H4 (cell line): ENCODE results near the gene HOXA9. TPM values are rescaled to one million over a fixed set of nuclear protein-coding genes. Genes with fewer than 3 reads are reported as not detected.

Experiments used
- DNase-seq: peaks from one replicate; pipeline ENCODE4 v3.0.0-alpha.2; 2015; ENCODE audit warnings: low spot score
- total RNA-seq: library from RNA; depleted of rRNA; stranded (reverse); fragments of >200 nt; shearing (Covaris generic); gene quantifications from 2 replicates; pipeline ENCODE4 v1.2.3, GENCODE V29; 2014

The HOXA9 gene
- total RNA-seq, 1 experiment from 2014 or later = 0.17 TPM

DNA sequence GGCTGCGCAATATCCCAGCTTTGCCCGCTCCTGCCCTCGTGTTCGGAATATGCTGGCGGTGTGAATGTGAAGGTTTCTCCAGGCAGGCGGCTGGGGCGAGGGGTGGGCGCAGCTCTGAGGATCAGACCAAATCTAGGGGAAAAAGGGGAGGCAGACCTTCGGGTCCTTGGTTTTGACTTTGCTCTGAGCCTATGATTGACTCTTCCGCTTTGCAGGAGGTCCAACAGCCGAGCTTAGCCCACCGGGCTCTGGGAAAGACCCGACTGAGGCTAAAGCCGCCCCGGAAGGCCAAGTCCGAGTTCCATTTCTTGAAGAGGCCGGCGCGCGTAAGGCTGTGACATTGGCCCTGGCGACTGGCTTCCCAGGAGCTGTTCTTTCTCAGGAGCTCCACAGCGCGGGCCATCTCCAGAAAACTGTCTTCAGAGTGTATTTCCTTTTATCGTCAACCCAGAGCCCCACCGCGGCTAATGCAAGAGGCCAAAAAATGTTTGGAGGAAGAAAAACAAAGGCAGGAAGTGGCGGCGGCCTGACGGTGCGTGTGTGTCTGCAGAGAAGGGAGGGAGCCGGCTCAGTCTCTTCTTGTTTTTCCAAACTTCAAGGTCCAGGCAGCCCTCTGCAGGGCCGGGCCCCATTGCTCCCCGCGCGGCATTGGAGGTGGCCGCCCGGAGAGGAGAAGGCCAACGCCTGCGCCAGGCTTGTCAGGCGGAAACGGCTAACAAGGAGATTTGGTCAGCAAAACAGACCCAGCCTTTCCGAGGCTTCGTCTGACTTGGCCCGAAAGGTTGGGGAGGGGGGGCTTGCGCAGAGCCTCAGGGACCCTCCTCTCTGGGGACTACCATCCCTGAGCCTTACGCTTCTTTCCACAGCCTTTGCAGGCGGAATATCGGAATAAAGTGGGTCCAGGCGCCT lies 23.3 kb upstream of the HOXA9 start:
- DNase-seq = no peak

DNA sequence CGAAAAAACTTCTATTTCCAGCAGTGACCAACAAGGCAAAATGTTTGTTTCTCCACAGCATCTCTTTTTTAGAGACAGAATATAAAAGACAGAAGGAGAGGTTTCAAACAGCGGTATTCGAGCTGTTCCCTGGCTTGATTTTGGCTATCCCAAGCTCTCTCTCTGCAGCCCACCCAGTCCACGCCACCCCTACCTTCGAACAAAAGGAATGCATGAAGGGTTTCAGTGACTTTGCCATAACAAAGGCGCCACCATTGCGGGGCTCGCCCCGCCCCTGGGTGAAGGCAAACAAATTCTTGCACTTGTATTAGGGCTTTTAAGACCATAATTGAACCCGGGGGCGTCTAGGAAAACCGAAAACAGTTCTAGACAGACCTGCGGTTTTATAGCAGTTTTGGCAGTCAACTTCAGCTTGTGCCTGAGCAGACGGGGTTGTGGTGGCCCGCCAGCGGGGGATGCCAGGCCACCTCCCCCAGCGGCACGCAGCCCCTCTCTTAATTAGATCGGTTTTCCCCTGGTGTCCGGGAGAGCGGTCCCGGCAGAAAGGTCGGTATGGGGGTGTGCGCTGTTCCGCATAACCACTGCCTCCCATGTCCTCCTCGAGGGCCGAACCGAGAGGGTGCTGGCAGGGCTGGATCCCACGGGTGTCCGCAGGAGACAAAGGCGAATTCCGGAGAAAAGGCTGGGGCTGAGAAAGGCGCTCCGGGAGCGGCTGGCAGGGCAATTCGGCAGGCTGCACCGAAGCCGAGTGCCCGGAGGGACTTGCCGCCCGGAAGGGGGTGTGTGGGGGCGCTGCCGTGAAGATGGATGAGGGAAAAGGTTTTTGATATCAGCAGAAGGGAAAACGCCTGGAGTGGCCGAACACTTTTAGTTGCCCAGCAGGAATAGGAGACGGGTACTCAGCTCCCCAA lies 22.4 kb upstream of the HOXA9 start:
- DNase-seq = no peak

DNA sequence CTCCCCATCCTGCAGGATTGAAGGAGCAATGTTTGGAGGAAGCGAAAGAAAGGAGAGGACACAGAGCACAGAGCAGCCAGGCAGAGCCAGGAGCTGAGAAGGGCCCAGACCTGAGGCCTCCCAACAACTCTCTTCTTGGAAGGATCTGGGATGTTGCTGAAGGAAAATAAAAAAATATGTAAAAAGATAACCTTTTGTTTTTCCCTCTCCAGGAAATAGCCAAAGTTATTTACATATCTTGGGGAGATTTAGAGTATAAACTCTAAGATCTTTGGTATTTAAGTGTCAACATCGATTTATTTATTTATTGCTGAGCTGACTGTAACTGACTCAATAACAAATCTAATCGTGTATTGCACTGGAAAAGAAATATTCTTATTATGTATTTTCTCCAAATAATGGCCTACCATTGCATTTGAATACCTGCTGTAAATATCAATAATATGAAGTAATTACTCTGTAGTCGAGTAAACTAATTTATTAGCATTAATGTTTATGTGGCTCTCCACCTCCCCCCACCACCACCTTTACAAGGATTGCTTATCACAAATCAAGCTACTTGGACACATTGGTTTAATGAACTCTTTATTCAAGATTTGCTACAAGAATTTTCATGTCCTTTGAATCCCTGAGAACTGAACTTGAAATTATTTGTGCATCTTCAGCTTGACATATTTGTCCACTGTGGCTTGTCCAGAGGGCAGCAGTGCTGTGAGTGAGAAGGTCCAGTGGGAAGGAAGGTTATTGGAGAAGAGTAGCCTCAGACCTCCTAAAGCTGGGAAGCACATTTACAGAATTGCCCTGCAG lies 21.5 kb upstream of the HOXA9 start:
- DNase-seq = no peak

DNA sequence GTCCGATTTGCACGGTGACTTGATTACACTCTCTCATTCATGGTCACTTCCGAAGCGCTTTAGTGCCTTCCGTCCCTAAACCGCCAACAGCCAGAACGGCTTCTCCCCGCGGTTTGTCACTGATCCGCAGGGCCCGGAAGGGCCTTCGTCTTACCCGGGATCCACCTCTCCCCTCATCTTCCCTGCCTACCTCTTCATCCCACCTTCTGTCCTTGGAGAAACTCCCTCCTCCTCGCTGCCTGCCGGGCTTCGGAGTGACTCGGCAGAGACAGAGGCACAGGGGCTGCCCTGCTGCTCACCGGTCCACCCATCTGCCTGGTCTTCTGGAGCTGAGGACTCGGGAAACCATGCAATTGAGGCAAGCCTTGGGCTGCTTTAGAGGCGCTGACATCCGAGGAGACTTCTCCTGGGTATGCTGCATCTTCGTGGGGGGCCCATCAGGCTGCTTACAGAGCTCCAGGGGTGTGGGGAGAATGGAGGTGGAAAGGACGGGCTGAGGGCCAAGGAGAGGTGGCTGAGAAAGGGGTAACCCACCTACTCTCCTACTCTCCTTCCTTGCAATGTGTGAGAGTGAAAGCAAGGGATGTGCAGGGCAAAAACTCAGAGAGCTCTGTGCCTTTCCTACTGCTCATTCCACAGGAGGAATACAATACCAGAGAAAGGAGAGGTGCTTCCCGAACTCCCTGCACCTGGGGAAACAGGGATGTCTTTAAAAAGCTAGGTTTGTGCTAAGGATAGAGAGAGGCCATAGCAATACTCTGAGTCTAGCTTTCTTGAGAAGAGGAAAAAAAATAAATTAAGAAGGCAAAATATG lies 20.7 kb upstream of the HOXA9 start:
- DNase-seq = no peak

DNA sequence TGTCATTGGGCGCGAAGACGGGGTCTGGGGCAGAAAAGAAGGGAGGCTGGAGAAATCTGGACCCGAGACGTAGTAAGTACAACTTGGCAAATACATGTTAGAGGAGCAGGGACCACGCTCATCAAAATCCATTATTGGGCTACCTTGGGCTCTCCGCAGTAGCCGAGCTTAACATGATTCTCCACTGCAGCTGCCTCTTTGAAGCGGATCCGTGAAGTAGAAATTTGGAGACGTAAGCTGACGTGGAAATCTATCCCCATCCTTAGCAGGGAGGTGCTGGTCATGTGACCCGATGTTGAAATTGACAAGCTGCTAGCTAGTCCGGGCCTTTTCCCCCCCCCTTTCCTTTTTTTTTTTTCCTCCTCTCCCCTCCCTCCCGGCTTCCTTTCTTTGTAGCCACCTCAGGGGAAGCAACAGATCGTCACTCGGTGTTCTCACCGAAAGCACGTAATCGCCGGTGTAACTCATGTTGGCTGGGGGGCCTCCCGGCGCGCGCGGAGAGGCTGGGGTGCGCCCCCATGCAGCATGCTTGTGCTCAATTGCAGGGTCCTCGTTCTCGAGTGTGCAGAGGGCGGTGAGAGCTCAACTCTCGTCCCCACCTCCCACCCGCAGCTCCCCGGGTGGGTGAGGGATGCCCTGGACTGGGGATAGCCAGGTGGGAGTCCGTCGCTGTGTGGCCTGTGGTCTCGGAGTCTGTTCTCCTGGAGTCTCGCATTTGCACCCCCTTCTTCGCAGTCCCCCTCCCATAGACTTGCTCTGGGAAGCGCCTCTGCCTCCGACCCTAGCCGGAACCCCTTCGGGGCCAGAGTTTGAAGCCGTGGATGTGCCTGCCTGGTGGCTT lies 19.9 kb upstream of the HOXA9 start, which contains the start of gene HOXA11:
TSS of gene HOXA11 (minus strand) at position 220 of the 841 bp plus-strand sequence. CDS start at position 132, 88 bp downstream.
- DNase-seq = no peak

DNA sequence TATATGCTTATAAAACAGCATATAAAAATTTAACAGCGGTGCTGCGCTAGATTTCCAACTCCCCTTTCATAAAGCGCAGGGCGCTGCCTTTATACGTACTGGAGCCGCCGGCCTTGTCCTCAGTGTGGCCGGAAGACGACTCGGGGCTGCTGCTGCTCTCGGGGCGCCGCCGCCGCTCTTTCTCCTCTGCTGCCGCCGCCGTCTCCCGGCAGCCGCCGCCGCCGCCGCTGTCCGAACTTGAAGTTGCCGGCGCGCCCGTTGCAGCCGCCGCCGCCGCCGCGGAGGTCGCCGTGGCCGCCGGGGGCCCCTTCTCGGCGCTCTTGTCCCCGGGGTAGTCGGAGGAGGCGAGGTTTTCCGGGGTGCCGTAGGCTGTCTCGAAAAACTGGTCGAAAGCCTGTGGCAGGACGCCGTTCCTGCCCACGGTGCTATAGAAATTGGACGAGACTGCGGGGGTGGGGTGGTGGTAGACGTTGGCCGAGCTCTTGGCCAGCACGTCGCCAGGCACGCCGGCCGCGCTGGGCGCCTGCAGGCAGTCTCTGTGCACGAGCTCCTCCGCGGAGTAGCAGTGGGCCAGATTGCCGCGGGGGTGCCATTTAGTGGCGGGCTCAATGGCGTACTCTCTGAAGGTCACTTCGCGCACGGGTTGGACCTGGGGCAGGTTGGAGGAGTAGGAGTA lies 19.1 kb upstream of the HOXA9 start:
- DNase-seq = no peak

DNA sequence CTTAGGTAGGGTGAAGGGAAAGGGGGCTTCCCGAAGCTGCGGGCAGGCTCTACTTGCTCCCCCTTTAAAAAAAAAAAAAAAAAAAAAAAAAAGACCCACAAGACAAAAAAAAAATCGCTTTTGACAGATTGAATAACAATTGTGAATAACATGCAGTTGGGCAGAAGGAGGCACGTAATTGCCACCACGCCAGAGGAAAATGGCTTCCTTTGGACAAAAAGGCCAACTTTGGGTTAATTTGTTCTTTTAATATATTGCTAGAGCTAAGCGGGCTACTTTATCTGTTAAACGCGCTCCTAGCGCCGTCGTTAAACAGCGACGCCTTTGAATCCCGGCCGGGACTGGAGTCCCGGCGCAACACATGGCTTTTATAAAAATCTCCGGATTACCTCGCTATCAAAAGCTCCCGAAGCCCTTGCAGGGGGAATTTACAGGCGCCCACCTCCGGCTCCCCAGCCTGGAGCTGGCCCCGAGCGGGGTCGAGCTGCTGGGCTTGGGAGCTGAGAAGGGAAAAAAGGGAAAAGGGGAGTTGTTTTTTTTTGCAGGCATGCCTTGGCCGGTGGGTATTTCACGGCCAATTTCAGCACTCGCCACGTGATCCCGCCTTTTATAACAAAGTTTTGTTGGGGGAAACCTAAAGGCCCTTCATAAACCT lies 18.5 kb upstream of the HOXA9 start:
- DNase-seq = no peak

DNA sequence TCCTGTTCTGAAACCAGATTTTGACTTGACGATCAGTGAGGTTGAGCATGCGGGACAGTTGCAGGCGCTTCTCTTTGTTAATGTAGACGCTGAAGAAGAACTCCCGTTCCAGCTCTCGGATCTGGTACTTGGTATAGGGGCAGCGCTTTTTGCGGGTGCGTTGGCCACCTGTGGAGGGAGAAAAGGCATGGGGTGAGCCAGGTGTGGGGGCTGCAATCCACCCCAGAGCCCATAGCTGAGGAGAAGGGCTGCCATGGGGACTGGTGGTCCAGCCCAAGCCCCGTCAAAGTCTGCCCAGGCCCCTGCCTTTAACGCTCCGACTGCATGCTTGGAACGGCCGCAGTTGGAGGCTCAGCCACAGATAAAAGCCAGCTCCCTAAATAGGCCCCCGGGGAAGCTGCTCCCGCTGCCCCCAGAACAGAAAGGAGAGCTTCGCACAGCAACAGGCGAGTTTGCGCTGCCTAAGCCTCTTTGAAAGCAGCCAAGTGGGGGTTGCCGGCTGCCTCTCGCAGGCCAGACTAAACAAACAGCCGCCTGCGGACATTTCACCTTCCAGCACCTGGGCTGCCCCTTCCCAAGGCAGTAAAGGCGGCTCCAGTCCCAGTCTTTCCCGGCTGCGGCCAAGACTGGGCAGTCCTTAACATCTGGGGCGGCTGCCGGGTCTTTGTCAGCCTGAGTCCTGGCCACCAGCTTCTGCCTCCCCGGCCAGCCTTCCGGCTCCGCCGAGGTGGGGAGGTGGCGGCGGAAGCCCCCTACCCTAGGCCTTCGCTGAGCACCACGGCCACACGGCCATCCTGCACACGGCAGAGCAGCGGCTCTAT lies 17.7 kb upstream of the HOXA9 start:
- no peak for DNase-seq

DNA sequence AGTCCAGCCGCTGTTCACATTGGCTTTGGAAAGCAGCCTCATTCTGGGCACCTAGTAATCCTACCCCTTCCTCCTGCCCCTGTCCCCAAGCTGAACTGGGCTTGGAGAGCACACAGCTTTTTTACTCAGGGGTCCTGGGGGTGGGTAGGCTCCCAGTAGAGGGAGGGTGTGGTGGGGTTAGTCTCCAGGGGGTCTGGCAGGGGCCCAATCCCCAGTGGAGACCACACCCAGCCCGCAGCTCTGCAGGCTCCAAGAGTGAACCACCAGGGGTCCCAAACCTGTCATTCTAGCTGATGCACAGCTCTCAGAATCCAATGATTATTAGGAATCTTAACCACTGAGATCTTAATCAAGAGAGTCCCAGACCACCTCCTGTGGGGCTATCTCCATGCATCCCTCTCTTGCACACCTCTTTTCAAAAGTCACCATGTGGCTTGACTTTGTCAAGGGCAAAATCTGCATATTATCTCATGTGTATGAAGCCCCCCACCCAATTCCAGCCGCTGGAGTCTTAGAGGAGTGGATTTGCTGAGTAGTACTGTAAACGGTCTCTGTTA lies 17.0 kb upstream of the HOXA9 start:
- no peak for DNase-seq

DNA sequence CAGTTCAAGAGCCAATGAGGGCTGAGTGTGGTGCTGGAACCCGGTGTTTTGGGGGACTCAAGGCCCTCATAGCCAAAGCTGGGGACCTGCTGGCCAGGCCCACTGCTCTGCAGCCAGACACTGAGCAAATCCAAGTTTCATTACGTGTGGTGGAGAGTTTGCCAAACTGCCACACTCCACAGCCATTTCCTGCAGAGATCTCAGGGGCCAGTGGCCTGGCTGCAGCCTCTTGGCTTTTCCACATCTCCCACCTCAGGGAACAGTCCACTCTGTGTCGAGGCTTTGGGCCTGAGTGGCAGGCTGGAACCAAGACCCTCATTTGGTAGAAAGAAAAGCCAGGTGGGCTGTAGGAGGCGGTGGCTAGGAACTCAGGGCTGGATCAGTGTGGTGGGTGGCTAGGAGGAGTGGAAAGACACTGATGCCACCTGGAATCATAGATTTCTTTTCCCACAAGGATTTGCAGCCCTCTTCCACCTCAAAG lies 16.5 kb upstream of the HOXA9 start:
- no peak for DNase-seq

DNA sequence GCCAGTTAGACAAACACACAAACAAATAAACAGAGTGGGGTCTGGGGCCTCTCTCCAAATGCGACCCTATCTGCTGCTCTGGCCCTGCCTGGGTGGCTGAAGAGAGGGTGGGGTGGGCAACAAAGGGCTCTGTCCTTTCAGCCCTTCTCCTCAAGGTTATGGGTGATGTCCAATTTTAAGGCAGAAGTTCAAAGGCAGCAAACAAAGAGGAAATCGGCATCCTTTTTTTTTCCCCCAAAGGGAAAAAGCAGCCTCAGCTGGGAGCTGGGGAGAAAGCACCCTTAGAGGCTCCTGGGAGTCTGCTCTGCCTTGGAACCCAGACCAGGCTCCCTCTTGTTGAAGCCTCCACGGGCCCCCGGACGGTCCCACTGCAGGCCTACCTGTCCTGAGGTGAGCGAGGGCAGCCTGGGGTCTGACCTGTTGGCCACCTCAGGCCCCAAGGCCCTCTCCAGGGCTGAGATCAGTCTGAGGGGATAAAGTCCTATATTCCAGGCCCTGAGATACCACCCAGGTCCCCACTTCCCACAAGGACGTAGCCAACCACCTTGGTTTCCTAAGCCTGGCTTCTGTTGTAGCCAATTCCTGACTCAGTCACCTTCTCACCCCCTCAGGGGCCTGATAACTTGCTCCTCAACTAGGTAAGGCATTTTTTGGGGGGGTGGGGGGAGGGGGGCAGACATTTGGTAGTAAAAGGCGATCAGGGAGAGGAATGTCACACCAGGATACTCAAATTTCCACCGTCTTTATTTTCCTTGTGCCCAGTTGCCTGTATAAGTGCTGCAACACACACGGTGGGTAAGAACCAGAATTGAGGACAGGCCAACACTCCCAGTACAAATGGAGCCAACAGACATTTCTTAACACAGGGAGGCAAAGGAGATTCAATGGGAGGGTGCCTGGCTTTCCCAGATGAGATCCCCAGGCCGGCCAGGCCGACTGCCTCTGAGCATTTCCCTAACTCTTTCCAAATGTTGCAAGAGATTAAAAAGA lies 15.4 kb upstream of the HOXA9 start:
- DNase-seq = no peak

DNA sequence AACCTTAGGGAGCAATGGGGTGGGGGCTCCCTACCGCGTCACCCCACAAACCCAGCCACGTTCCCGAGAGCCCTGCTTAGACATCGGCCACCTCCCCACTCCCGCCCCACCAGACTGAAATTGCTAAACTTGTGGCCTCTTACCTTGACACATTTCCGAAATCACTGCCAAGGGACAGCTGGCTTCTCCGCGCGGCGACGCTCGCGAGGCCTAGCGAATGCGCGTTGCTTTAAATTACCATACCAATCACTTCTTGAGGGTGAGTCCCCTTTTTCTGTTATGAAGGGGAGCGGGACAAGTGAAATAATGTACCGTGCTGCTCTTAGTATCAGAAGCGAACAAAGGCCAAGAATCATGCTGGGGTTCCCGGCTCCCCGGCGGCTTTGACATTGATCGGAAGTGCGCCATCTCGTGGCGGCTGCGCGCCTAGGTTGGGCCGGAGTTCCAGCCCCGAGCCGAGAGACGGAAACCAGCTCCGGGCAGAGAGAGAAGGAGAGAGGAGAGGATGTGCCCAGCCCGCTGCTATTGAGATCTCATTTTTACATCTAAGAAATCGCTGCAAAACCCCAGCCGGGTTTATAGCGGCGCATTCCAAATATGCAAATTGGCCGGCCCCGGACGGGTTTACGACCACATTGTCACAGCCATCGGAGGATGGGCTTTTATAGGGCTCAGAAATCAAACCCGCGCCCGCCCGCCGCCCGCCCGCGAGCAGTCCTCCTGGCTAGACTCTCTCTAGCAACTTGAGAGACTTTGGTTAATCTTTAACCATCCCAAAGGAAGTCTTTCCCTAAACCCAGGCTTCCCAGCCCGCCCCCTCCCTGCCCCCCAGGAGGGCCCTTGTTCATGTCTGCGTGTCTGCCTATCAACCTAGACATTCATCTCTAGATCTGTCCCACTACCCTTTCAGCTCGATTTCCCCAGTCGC lies 14.4 kb upstream of the HOXA9 start:
- peak; percentile 50 for DNase-seq

DNA sequence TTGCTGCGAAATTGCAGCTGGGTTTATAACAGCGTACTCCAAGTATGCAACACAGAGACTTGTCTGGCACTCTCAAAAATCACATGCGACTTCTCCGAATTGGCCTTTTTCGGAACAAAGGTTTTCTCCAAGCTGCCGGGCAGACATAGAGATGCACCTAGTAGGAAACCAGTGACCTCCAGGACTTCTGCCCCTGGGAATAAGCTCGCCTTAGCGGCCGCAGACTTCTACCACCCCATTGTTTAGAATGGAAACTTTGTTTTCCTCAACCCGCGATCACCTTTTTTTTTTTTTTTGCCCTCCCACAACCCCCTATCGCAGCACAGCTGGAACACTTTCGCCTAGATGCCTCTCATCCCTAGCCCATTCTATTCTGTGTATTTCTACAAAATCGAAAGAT lies 13.7 kb upstream of the HOXA9 start:
- DNase-seq = no peak

DNA sequence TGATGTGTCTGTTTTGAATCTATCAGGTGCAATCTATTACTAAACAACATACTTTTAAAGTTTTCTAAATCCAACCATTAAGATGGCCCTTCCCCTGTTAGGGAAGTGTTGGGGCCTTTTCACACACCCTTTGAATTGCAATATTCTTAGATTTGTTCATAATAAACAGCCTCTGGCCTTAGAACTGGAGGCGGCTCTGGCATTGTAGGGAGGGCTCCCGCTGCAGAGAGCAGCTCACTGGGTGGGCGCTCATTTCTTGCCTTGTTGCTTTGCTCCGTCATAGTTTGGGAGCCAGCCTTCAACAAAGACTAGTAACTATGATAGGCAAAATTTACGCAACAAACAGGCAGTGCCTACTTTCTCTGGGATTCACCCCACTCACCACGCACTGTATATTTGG lies 13.0 kb upstream of the HOXA9 start:
- no peak for DNase-seq

DNA sequence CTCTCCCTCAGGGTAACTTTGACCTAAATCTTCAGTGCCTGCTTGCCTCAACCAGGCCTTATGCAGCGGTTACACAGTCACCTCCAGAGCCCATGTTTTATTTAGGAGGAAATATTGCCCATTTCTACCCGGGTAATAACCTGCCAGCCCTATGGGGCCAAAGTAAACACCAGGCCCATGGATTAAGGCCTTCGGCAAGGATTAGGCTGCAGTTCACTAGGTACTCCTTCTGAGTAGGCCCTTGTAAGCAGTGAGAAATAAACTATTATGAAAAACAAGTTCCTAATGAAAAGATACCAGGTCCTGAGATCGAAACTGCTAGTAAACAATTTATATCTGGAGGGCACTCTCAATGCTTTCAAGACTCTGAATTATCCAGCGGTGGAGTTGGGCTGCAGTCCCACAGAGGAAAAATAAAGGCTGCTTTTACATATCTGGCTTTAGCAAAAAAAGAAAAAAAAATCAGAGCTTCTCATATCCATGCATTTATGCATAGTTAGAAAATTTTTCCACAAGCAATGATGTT lies 12.5 kb upstream of the HOXA9 start:
- no peak for DNase-seq
